GM12878 (cell line): Measurements from ENCODE around the gene CDH4. TPM values are rescaled to one million over a fixed set of nuclear protein-coding genes. Genes with fewer than 3 reads are reported as not detected.

ENCODE experiments used
- ATAC-seq: fragments of 200-7000 bp; cut with Tn5 transposase; 3 replicates; pipeline ENCODE4 v1.9.1; 2020; ENCODE audit warnings: mild to moderate bottlenecking, moderate library complexity
- BruUV-seq: library from RNA; stranded (reverse); fragments of 400-500 nt; replicated peaks from 2 replicates; lab custom pipeline; 2021; lab: Mats Ljungman, UMichigan
- CTCF ChIA-PET: fragments of 300-600 bp; sonication (Branson Sonifier 250); formaldehyde crosslinking; extraction: SDS; loops from one replicate; lab custom pipeline; 2021; ENCODE audit warnings: inconsistent platforms; lab: Yijun Ruan, JAX
- POLR2A ChIA-PET: fragments of 350-600 bp; formaldehyde crosslinking; extraction: SDS; loops from one replicate; lab custom pipeline; 2021; ENCODE audit warnings: inconsistent platforms; lab: Charles Lee
- RAD21 ChIA-PET: fragments of 300-600 bp; sonication (Branson Sonifier 250); formaldehyde crosslinking; loops from one replicate; lab custom pipeline; 2023; ENCODE audit warnings: antibody characterized with exemption; ENCODE audit not compliant: unreplicated experiment; lab: Charles Lee
- SMC1A ChIA-PET: fragments of 300-600 bp; sonication (Branson Sonifier 250); formaldehyde crosslinking; loops from one replicate; lab custom pipeline; 2023; ENCODE audit not compliant: unreplicated experiment, uncharacterized antibody; lab: Charles Lee
- DNase-seq: peaks from one replicate; pipeline ENCODE4 v3.0.0-alpha.2; 2011; ENCODE audit warnings: low read depth, low spot score
- FAIRE-seq: peaks from 3 replicates; lab custom pipeline; 2011; peaks lifted over from hg19 to GRCh38; lab: Jason Lieb, UNC
- H2AFZ ChIP-seq: 2 replicates; pipeline ENCODE4 v1.6.0; 2011; ENCODE audit warnings: low read depth, low read length, control low read depth; ENCODE audit not compliant: control insufficient read depth
- H3K27ac ChIP-seq: 2 replicates; pipeline ENCODE4 v1.5.1; 2011; ENCODE audit warnings: control low read depth; ENCODE audit not compliant: control insufficient read depth, insufficient read depth
- H3K27me3 ChIP-seq, 2 experiments: replicated peaks in 1 of 2; 2 replicates each; pipeline versions ENCODE4 v1.6.0 to v1.6.1; 2011; ENCODE audit warnings: low read length in 1 of 2; ENCODE audit not compliant: control insufficient read depth in 2 of 2, insufficient read depth in 2 of 2
- H3K36me3 ChIP-seq, 2 experiments: 2 replicates each; pipeline ENCODE4 v1.5.1; 2011; ENCODE audit warnings: low read length in 1 of 2; ENCODE audit not compliant: control insufficient read depth in 2 of 2, insufficient read depth in 2 of 2
- H3K4me1 ChIP-seq: 2 replicates; pipeline ENCODE4 v1.6.1; 2011; ENCODE audit warnings: mild to moderate bottlenecking, low read length, moderate library complexity, mixed read lengths; ENCODE audit not compliant: control insufficient read depth, insufficient read depth
- H3K4me2 ChIP-seq: 2 replicates; pipeline ENCODE4 v1.6.0; 2011; ENCODE audit warnings: control low read depth; ENCODE audit not compliant: control insufficient read depth, insufficient read depth
- H3K4me3 ChIP-seq: fragments of 200-600 bp; sonication (generic); 2 replicates; pipeline ENCODE4 v1.5.1; 2016
- H3K79me2 ChIP-seq: 2 replicates; pipeline ENCODE4 v1.6.0; 2011; ENCODE audit warnings: low read length; ENCODE audit not compliant: control insufficient read depth, insufficient read depth
- H3K9ac ChIP-seq: 2 replicates; pipeline ENCODE4 v1.8.0; 2011; ENCODE audit warnings: low read length, control low read depth, mixed read lengths; ENCODE audit not compliant: control insufficient read depth, insufficient read depth
- H3K9me3 ChIP-seq: replicated peaks from 3 replicates; pipeline ENCODE4 v1.5.1; 2011; ENCODE audit warnings: mild to moderate bottlenecking, low read length; ENCODE audit not compliant: control insufficient read depth, insufficient read depth
- H4K20me1 ChIP-seq: 2 replicates; pipeline ENCODE4 v1.6.0; 2011; ENCODE audit not compliant: control insufficient read depth, insufficient read depth
- ATF3 ChIP-seq: IDR thresholded peaks from 2 replicates; pipeline ENCODE4 v1.6.1; 2011; ENCODE audit warnings: low read depth, mild to moderate bottlenecking, low read length, moderate library complexity, borderline replicate concordance; ENCODE audit errors: extremely low read depth
- BMI1 ChIP-seq: fragments of 450-650 bp; IDR thresholded peaks from 2 replicates; pipeline ENCODE4 v1.6.1; 2016; ENCODE audit warnings: mild to moderate bottlenecking, moderate library complexity, borderline replicate concordance
- CHD4 ChIP-seq: fragments of 200-600 bp; sonication (generic); IDR thresholded peaks from 2 replicates; pipeline ENCODE4 v1.6.1; 2016; ENCODE audit warnings: mild to moderate bottlenecking
- FOXK2 ChIP-seq: fragments of 450-650 bp; IDR thresholded peaks from 2 replicates; pipeline ENCODE4 v1.6.1; 2017; ENCODE audit warnings: mild to moderate bottlenecking, moderate library complexity
- FOXM1 ChIP-seq: IDR thresholded peaks from 2 replicates; pipeline ENCODE4 v1.6.1; 2012; ENCODE audit warnings: low read depth, mild to moderate bottlenecking, inconsistent platforms, low read length, moderate library complexity
- IRF4 ChIP-seq: IDR thresholded peaks from 2 replicates; pipeline ENCODE4 v1.6.1; 2011; ENCODE audit warnings: low read depth, low read length
- LARP7 ChIP-seq: fragments of 450-650 bp; IDR thresholded peaks from 2 replicates; pipeline ENCODE4 v1.6.1; 2017; ENCODE audit warnings: mild to moderate bottlenecking
- MEF2A ChIP-seq: IDR thresholded peaks from 2 replicates; pipeline ENCODE4 v1.6.1; 2011; ENCODE audit warnings: low read depth, mild to moderate bottlenecking, low read length, moderate library complexity; ENCODE audit not compliant: insufficient read depth
- MLLT1 ChIP-seq: fragments of 450-650 bp; IDR thresholded peaks from 2 replicates; pipeline ENCODE4 v1.6.1; 2016; ENCODE audit warnings: mild to moderate bottlenecking
- MXI1 ChIP-seq: fragments of 150-350 bp; IDR thresholded peaks from 2 replicates; pipeline ENCODE4 v1.6.1; 2011; ENCODE audit warnings: low read depth, mild to moderate bottlenecking, inconsistent platforms, low read length, improper control_type of control experiment
- PKNOX1 ChIP-seq: fragments of 450-650 bp; IDR thresholded peaks from 2 replicates; pipeline ENCODE4 v1.6.1; 2016; ENCODE audit warnings: mild to moderate bottlenecking
- RAD51 ChIP-seq: fragments of 450-650 bp; IDR thresholded peaks from 2 replicates; pipeline ENCODE4 v1.6.1; 2016; ENCODE audit warnings: moderate library complexity, mild to moderate bottlenecking, inconsistent platforms
- SREBF2 ChIP-seq: IDR thresholded peaks from 2 replicates; pipeline ENCODE4 v1.6.1; 2012; ENCODE audit warnings: mild to moderate bottlenecking, low read length
- STAT3 ChIP-seq: IDR thresholded peaks from 2 replicates; pipeline ENCODE4 v1.6.1; 2011; ENCODE audit warnings: low read depth, low read length, improper control_type of control experiment
- TCF7 ChIP-seq: IDR thresholded peaks from 2 replicates; pipeline ENCODE4 v1.6.1; 2014; ENCODE audit warnings: antibody characterized with exemption, borderline replicate concordance
- USF1 ChIP-seq: IDR thresholded peaks from 2 replicates; pipeline ENCODE4 v1.6.1; 2011; ENCODE audit warnings: borderline replicate concordance, low read depth, mild to moderate bottlenecking, moderate library complexity, mixed read lengths, low read length; ENCODE audit not compliant: insufficient read depth; ENCODE audit errors: extremely low read length
- YY1 ChIP-seq: IDR thresholded peaks from 2 replicates; pipeline ENCODE4 v1.6.1; 2011; ENCODE audit warnings: low read depth, mild to moderate bottlenecking, low read length
- ZNF274 ChIP-seq: IDR thresholded peaks from one replicate; pipeline ENCODE4 v1.8.0; 2011; ENCODE audit not compliant: insufficient read length, insufficient read depth
- WGBS: methylation state at CpG from one replicate; pipeline ENCODE4 v1.1.6; 2016; ENCODE audit warnings: low lambda C conversion rate; ENCODE audit not compliant: insufficient replicate concordance, insufficient coverage; ENCODE audit errors: missing lambda C conversion rate; 5-methylcytosine and 5-hydroxymethylcytosine counted together
- in situ Hi-C: fragments of 300-500 bp; cut with MboI; formaldehyde crosslinking; loops from 9 replicates; pipeline ENCODE4 v1.14.3; 2018; ENCODE audit warnings: mixed read lengths
- intact Hi-C: fragments of 100-400 bp; cut with micrococcal nuclease; formaldehyde crosslinking; loops from one replicate; pipeline ENCODE4 v1.14.2; 2022; ENCODE audit not compliant: unreplicated experiment
- polyA plus RNA-seq, 11 experiments: library from polyadenylated mRNA; depleted of rRNA in 4 of 11; unstranded in 6 of 11; stranded (reverse) in 5 of 11; fragments of >200 nt; fragmentation: Nextera tagmentation in 4 of 11; fragmentation: Illumina TruSeq in 1 of 11; extraction: Ambion mirVana in 4 of 11; extraction: Trizol in 1 of 11; gene quantifications; 1 replicate in 1 of 11; 2 replicates in 10 of 11; pipeline versions ENCODE4 v1.2.1 to v1.2.3, GENCODE V29; 2011 to 2016; ENCODE audit warnings: inconsistent platforms in 2 of 11, missing spikeins in 2 of 11, low read depth in 1 of 11
- total RNA-seq, 4 experiments: library from RNA; depleted of rRNA in 3 of 4; stranded (reverse); fragments of >200 nt in 3 of 4; fragmentation: Illumina TruSeq in 1 of 4; extraction: Trizol in 1 of 4; gene quantifications; 2 replicates each; pipeline versions ENCODE4 v1.2.1 to v1.2.3, GENCODE V29; 2013 to 2021
- TF ChIP-seq, protein P1 (sequence below): IDR thresholded peaks from 2 replicates; pipeline ENCODE4 v1.6.1; 2012; ENCODE audit warnings: low read depth, low read length, improper control_type of control experiment

Gene CDH4
- total and polyA plus RNA-seq, 10 of the 15 experiments (the other 5 are each of a cell fraction or from before 2014, with no cell fraction given): not detected

GRCh38 chr20:61678437-61678836, 426.4 kb downstream of the CDH4 start:
- FAIRE-seq: no peak
- 21% methylated on average over 8 of the region's 8 CpGs for WGBS

More at GRCh38 chr20:61678437-61678836, 426.4 kb downstream of the CDH4 start:
- Histone ChIP-seq H2AFZ (no peak overlapping the region), H3K9me3 (no peaks in the 10 kb centered on the region), H3K27me3 (no peaks in the 10 kb centered on the region; a peak in 1 of 4 replicates), H4K20me1 (no peaks in the 10 kb centered on the region), H3K4me3 (no peak overlapping the region), H3K4me2 (no peak overlapping the region), H3K9ac (no peak overlapping the region), H3K36me3 (no peaks in the 10 kb centered on the region), H3K4me1 (no peaks in the 10 kb centered on the region), H3K79me2 (no peaks in the 10 kb centered on the region), H3K27ac (no peak overlapping the region)
- TF ChIP-seq YY1: no peak
- no peak for TF ChIP-seq PKNOX1
- TF ChIP-seq RAD51: no peak
- TF ChIP-seq ZNF274: no peak
- TF ChIP-seq IRF4: no peak
- no peak for TF ChIP-seq TCF7
- no peak for TF ChIP-seq FOXM1
- no peak for TF ChIP-seq CHD4
- TF ChIP-seq LARP7: no peak
- TF ChIP-seq MLLT1: no peak
- TF ChIP-seq, protein P1, sequence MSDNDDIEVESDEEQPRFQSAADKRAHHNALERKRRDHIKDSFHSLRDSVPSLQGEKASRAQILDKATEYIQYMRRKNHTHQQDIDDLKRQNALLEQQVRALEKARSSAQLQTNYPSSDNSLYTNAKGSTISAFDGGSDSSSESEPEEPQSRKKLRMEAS: no peak
- no peak for TF ChIP-seq ATF3
- TF ChIP-seq SREBF2: no peak
- TF ChIP-seq BMI1: no peak
- TF ChIP-seq STAT3: no peak
- TF ChIP-seq MEF2A: no peak
- no peak for TF ChIP-seq MXI1
- no peak for TF ChIP-seq FOXK2
- no peak for TF ChIP-seq USF1
- RAD21 ChIA-PET: no interaction called here
- intact Hi-C loops: no loop called here
- ATAC-seq (no peak), DNase-seq (no peak)
- in situ Hi-C loops: no loop called here
- no TSS peak for BruUV-seq
- SMC1A ChIA-PET: no interaction called here
- POLR2A ChIA-PET: no interaction called here
- CTCF ChIA-PET: no interaction called here
